ENCODE results near the gene GP5. TPM values are rescaled to one million over a fixed set of nuclear protein-coding genes. Genes with fewer than 3 reads are reported as not detected.

Gene GP5
- total and polyA plus RNA-seq, 3 donors from 2014 or later = 0.06 to 0.16 TPM; not detected in 1

DNA sequence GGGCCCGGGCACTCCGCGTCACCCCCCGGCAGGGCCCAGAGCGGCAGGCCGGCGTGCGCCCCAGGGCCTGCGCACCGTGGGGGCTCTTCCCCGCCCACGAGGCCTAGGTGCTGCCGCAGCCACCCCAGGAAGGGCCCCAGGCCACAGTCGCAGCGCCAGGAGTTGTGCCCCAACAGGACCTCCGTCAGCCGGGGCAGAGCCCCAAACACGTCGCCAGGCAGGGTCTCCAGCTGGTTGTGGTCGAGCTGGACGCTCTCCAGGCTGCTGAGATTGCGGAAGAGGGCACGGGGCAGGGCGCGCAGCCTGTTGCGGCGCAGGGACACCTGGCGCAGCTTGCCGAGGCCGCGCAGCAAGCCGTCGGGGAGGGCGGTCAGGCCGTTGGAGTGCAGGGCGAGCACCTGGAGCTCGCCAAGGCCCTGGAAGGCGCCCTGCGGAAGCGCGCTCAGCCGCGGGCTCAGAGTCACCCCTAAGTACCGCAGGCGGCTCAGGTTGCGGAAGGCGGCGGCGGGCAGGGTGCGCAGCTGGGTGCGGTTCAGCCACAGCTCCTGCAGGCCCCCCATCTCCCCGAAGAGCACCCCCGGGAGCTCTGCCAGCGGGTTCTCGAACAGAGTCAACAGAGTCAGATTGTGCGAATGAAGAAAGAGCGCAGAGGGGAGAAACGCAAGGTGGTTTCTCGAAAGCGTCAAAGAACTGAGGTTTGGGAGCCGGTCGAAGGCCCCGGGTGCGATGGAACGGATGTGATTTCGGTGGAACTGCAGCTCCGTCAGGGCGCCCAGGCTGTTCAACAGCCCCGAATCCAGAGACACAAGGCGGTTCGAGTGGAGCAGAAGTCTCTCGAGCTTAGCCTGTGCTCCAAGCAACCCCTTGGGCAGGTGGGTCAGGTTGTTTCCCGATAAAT is 2.0 kb downstream of the GP5 start:
- Histone ChIP-seq H3K9me3 (no peaks in the 10 kb centered on the region), H3K4me3 (peak overlapping the region; percentile 5 to 29), H3K4me1 (peaks cover 5% of the 10 kb centered on the region), H3K27ac (no peak overlapping the region), H3K27me3 (no peaks in the 10 kb centered on the region), H3K36me3 (ENCODE audit: low read depth, missing control alignments) (no peaks in the 10 kb centered on the region)
- intact Hi-C loops (cut with DNase I; ENCODE audit: low total_unique reads) = no loop called here
- no peak for DNase-seq
- 34 to 35% methylated on average over 28 to 66 of the region's 73 CpGs for WGBS, 2 donors
- no peak for TF ChIP-seq POLR2A (IDR thresholded peaks at IDR 0.05)
- TF ChIP-seq, protein P1, sequence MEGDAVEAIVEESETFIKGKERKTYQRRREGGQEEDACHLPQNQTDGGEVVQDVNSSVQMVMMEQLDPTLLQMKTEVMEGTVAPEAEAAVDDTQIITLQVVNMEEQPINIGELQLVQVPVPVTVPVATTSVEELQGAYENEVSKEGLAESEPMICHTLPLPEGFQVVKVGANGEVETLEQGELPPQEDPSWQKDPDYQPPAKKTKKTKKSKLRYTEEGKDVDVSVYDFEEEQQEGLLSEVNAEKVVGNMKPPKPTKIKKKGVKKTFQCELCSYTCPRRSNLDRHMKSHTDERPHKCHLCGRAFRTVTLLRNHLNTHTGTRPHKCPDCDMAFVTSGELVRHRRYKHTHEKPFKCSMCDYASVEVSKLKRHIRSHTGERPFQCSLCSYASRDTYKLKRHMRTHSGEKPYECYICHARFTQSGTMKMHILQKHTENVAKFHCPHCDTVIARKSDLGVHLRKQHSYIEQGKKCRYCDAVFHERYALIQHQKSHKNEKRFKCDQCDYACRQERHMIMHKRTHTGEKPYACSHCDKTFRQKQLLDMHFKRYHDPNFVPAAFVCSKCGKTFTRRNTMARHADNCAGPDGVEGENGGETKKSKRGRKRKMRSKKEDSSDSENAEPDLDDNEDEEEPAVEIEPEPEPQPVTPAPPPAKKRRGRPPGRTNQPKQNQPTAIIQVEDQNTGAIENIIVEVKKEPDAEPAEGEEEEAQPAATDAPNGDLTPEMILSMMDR (IDR thresholded peaks at IDR 0.05) = no peak

DNA sequence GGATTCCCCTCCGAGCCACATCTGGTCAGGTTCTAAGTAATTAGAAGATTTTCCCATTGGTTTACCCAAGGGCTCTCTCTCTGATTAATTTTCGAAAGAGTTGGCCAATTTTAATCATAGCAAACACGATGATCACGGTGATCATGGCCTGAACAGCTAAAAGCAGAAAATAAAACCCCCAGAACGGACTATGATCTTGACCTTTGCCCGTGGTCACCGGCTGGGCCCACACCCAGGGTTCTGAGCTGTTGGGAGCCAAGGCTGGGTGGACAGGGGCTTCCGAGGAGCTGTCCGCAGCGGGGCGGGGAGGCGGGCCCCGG is 2.6 kb downstream of the GP5 start:
- no peaks in the 10 kb centered on the region for H3K9me3 ChIP-seq
- peaks cover 5% of the 10 kb centered on the region for H3K4me1 ChIP-seq
- H3K27me3 ChIP-seq = no peaks in the 10 kb centered on the region
- 12 to 17% methylated on average over 7 to 13 of the region's 13 CpGs for WGBS, 2 donors
- no peak overlapping the region for H3K27ac ChIP-seq
- intact Hi-C loops (cut with DNase I; ENCODE audit: low total_unique reads) = no loop called here
- peak overlapping the region; percentile 5 to 29 for H3K4me3 ChIP-seq
- no peak for DNase-seq
- no peaks in the 10 kb centered on the region for H3K36me3 ChIP-seq (ENCODE audit: low read depth, missing control alignments)
- TF ChIP-seq, protein P1 (IDR thresholded peaks at IDR 0.05) = no peak
- TF ChIP-seq POLR2A (IDR thresholded peaks at IDR 0.05) = no peak

DNA sequence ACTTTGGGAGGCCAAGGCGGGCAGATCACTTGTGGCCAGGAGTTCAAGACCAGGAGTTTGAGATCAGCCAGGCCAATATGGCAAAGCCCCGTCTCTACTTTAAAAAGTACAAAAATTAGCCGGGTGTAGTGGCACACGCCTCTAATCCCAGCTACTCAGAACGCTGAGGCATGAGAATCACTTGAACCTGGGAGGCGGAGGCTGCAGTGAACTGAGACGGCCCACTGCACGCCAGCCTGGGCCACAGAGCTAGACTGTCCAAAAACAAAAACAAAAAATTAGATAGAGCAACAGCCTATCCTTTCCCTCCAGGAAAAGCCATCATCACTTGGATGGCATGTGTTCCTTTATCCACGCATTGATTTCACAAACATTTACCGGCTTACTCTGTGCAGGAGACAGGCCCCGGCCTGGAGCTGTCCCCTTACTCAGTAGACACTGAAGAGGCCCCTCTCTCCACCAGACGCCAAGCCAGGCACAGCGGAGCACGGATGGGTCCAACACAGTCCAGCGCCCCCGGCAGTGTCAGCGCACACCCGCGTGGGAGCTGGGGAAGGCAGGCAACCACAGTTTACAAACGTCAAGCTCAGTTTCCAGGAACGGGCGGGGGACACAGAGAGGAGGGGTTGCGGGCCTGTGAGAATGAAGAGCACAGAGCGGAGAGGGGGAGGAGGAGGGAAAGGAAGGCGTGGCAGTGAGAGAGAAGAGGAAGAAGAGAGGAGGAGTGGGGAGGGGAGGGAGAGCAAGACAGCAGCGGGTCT is 3.1 kb downstream of the GP5 start:
- no peaks in the 10 kb centered on the region for H3K9me3 ChIP-seq
- 25 to 36% methylated on average over 18 to 26 of the region's 26 CpGs for WGBS, 2 donors
- H3K4me3 ChIP-seq = no peak overlapping the region
- TF ChIP-seq POLR2A (IDR thresholded peaks at IDR 0.05) = no peak
- TF ChIP-seq, protein P1 (IDR thresholded peaks at IDR 0.05) = no peak
- intact Hi-C loops (cut with DNase I; ENCODE audit: low total_unique reads) = no loop called here
- H3K4me1 ChIP-seq = peaks cover 5% of the 10 kb centered on the region
- DNase-seq = peak; percentile 60
- H3K27me3 ChIP-seq = no peaks in the 10 kb centered on the region
- H3K36me3 ChIP-seq (ENCODE audit: low read depth, missing control alignments) = no peaks in the 10 kb centered on the region
- H3K27ac ChIP-seq = no peak overlapping the region

DNA sequence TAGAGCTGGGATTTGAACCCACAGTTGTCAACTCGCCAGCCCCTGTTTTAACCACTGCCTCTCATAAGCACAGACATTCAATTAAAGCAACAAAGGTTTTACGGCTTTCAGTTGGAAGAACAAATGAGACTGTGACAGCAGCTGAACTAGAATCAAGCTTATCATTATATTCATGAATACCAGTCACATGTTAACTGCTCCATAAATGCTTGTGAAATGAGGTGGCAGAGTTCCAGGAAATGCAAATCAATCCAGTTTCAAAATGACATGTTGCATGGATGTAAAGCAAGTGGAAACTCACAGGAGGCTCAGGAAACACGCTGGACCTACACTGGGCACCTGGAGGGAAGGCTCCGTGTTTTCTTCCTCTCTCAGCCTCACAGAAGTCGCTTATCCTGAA is 3.9 kb downstream of the GP5 start:
- Histone ChIP-seq H3K27ac (no peak overlapping the region), H3K9me3 (no peaks in the 10 kb centered on the region), H3K27me3 (no peaks in the 10 kb centered on the region), H3K36me3 (ENCODE audit: low read depth, missing control alignments) (no peaks in the 10 kb centered on the region), H3K4me3 (no peak overlapping the region), H3K4me1 (peaks cover 5% of the 10 kb centered on the region)
- WGBS, 2 donors = 69 to 91% methylated on average over 5 of the region's 5 CpGs
- intact Hi-C loops (cut with DNase I; ENCODE audit: low total_unique reads) = no loop called here
- no peak for DNase-seq
- TF ChIP-seq, protein P1 (IDR thresholded peaks at IDR 0.05) = no peak
- no peak for TF ChIP-seq POLR2A (IDR thresholded peaks at IDR 0.05)

Measured in testis (tissue), 3 donors.